CD4-positive, alpha-beta T cell (primary cell): ENCODE results near the gene SESN1. TPM values are rescaled to one million over a fixed set of nuclear protein-coding genes. Genes with fewer than 3 reads are reported as not detected.

Source experiments
- ATAC-seq: fragments of 200-7000 bp; cut with Tn5 transposase; one replicate; pipeline ENCODE4 v1.10.0; 2022; ENCODE audit warnings: mild to moderate bottlenecking; ENCODE audit not compliant: poor library complexity
- CTCF ChIA-PET: fragments of 350-600 bp; sonication (Branson Sonifier 250); formaldehyde crosslinking; loops from one replicate; lab custom pipeline; 2021; ENCODE audit warnings: antibody characterized with exemption, inconsistent platforms; lab: Charles Lee
- POLR2A ChIA-PET: fragments of 350-600 bp; sonication (Branson Sonifier 250); formaldehyde crosslinking; loops from one replicate; lab custom pipeline; 2021; ENCODE audit warnings: antibody characterized with exemption, inconsistent platforms; lab: Charles Lee
- DNase-seq, 14 experiments: peaks; one replicate each; pipeline ENCODE4 v3.0.0-alpha.2; 2013 to 2020; ENCODE audit warnings: mixed read lengths in 2 of 14
- H3K27ac ChIP-seq, 2 donors: one replicate each; pipeline versions ENCODE4 v1.5.1 to v1.7.0; 2013; ENCODE audit warnings: low read length in 2 of 2, low read depth in 1 of 2, mild to moderate bottlenecking in 1 of 2
- H3K27me3 ChIP-seq, 2 experiments: 1 replicate in 1 of 2; 2 replicates in 1 of 2; pipeline versions ENCODE4 v1.6.1 to v1.7.0; 2013; ENCODE audit warnings: low read length in 2 of 2, control low read depth in 1 of 2, mild to moderate bottlenecking in 1 of 2, moderate library complexity in 1 of 2; ENCODE audit not compliant: insufficient read depth in 2 of 2, control insufficient read depth in 1 of 2
- H3K36me3 ChIP-seq: one replicate; pipeline ENCODE4 v1.6.1; 2013; ENCODE audit warnings: low read length, control low read depth; ENCODE audit not compliant: insufficient read depth
- H3K4me1 ChIP-seq: one replicate; pipeline ENCODE4 v1.6.1; 2013; ENCODE audit warnings: low read length, control low read depth; ENCODE audit not compliant: insufficient read depth
- H3K4me3 ChIP-seq: one replicate; pipeline ENCODE4 v1.5.1; 2013; ENCODE audit warnings: mild to moderate bottlenecking, low read length, moderate library complexity
- H3K9me3 ChIP-seq, 2 experiments: 1 replicate in 1 of 2; 2 replicates in 1 of 2; pipeline versions ENCODE4 v1.6.1 to v1.7.0; 2013; ENCODE audit warnings: low read length in 2 of 2, mild to moderate bottlenecking in 2 of 2, control low read depth in 1 of 2, moderate library complexity in 1 of 2; ENCODE audit not compliant: control insufficient read depth in 1 of 2, insufficient read depth in 1 of 2
- H3K27ac Mint-ChIP-seq: one replicate; pipeline ENCODE4 v1.8.0; 2020; ENCODE audit warnings: mixed read lengths
- H3K27me3 Mint-ChIP-seq: one replicate; pipeline ENCODE4 v1.8.0; 2021; ENCODE audit warnings: mixed read lengths
- H3K36me3 Mint-ChIP-seq: one replicate; pipeline ENCODE4 v1.8.0; 2021; ENCODE audit warnings: low read depth, mixed read lengths
- H3K4me1 Mint-ChIP-seq: one replicate; pipeline ENCODE4 v1.8.0; 2021; ENCODE audit warnings: low read depth, mixed read lengths
- H3K4me3 Mint-ChIP-seq: one replicate; pipeline ENCODE4 v1.8.0; 2020; ENCODE audit warnings: mild to moderate bottlenecking, mixed read lengths
- H3K9me3 Mint-ChIP-seq: one replicate; pipeline ENCODE4 v1.8.0; 2020; ENCODE audit warnings: mixed read lengths
- intact Hi-C, 2 experiments: fragments of 100-400 bp; cut with DNase I in 1 of 2; cut with micrococcal nuclease in 1 of 2; formaldehyde crosslinking; loops; one replicate each; pipeline versions ENCODE4 v1.15.1 to v1.9.0; 2023 to 2025; cut with DNase I, micrococcal nuclease
- total RNA-seq, 174 experiments: library from RNA in 2 of 174; stranded (reverse) in 2 of 174; gene quantifications; one replicate each; pipeline ENCODE4 v1.2.3 and lab custom pipeline; 2021 to 2026
- TF ChIP-seq, protein P1 (sequence below): fragments of 200-600 bp; IDR thresholded peaks from one replicate; pipeline ENCODE4 v1.8.0; 2022; ENCODE audit warnings: antibody characterized with exemption, mild to moderate bottlenecking

SESN1 gene
- total RNA-seq, 2 experiments from 2014 or later: 95.9 to 98.3 TPM

DNA sequence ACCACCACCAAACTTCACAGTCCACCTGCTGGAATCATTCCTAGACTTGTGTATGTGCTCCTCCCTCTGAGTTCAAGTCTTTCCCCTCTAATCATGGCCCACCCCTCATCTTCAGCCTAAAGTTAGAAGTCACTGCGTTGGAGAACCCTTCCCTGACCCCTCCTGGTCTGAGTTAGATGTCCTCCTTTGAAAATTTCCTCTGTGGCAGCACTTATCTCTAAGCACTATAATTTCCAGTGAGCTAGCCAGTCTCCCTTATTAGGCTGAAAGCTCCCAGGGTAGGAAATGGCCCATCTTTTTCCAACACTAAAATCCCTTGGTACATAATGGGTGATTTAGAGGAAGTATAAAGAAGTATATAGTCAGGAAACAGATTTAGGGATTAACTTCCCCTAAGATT, 63.2 kb downstream of the SESN1 start:
- no peaks in the 10 kb centered on the region for H3K27me3 Mint-ChIP-seq
- CTCF ChIA-PET: no interaction called here
- Histone ChIP-seq H3K27ac (no peak overlapping the region), H3K27me3 (no peaks in the 10 kb centered on the region), H3K36me3 (no peaks in the 10 kb centered on the region), H3K4me1 (peaks cover 13% of the 10 kb centered on the region), H3K4me3 (no peak overlapping the region), H3K9me3 (no peaks in the 10 kb centered on the region)
- peaks cover 35% of the 10 kb centered on the region for H3K4me1 Mint-ChIP-seq
- no peak overlapping the region for H3K4me3 Mint-ChIP-seq
- no peaks in the 10 kb centered on the region for H3K9me3 Mint-ChIP-seq
- no peak for DNase-seq
- ATAC-seq: no peak
- intact Hi-C loops: no loop called here
- no peaks in the 10 kb centered on the region for H3K36me3 Mint-ChIP-seq
- no peak overlapping the region for H3K27ac Mint-ChIP-seq
- TF ChIP-seq, protein P1, sequence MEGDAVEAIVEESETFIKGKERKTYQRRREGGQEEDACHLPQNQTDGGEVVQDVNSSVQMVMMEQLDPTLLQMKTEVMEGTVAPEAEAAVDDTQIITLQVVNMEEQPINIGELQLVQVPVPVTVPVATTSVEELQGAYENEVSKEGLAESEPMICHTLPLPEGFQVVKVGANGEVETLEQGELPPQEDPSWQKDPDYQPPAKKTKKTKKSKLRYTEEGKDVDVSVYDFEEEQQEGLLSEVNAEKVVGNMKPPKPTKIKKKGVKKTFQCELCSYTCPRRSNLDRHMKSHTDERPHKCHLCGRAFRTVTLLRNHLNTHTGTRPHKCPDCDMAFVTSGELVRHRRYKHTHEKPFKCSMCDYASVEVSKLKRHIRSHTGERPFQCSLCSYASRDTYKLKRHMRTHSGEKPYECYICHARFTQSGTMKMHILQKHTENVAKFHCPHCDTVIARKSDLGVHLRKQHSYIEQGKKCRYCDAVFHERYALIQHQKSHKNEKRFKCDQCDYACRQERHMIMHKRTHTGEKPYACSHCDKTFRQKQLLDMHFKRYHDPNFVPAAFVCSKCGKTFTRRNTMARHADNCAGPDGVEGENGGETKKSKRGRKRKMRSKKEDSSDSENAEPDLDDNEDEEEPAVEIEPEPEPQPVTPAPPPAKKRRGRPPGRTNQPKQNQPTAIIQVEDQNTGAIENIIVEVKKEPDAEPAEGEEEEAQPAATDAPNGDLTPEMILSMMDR: no peak
- POLR2A ChIA-PET: no interaction called here

DNA sequence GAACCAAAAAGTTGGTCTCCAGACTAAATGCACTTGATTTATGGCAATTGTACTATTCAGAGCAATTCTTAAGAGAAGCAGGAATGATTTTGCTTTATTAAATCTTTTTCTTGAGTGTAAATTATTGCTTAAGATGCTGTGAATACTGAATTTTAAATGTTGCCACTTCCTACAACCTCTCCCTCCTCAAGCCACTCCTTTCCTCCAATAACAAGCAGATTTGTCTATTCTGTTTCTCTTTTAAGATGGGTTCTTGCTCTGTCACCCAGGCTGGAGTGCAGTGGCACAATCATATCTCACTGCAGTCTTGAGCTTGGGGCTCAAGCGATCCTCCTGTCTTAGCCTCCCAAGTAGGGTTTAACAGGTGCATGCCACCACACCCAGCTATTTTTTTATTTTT, 65.3 kb downstream of the SESN1 start:
- peaks cover 34% of the 10 kb centered on the region for H3K4me1 Mint-ChIP-seq
- H3K9me3 ChIP-seq: no peaks in the 10 kb centered on the region
- H3K27ac Mint-ChIP-seq: no peak overlapping the region
- ChIA-PET CTCF (no interaction called here), POLR2A (interaction anchor here (1.4 kb wide), 1 partner anchor 20 kb away, joined by 5 read pairs; no protein-coding TSS in a partner anchor)
- H3K27me3 ChIP-seq: no peaks in the 10 kb centered on the region
- H3K36me3 Mint-ChIP-seq: no peaks in the 10 kb centered on the region
- no peak overlapping the region for H3K4me3 ChIP-seq
- H3K9me3 Mint-ChIP-seq: no peaks in the 10 kb centered on the region
- no peak overlapping the region for H3K4me3 Mint-ChIP-seq
- no peaks in the 10 kb centered on the region for H3K27me3 Mint-ChIP-seq
- peaks cover 10% of the 10 kb centered on the region for H3K4me1 ChIP-seq
- no peak overlapping the region for H3K27ac ChIP-seq
- no peak for DNase-seq
- intact Hi-C loops: no loop called here
- TF ChIP-seq, protein P1: no peak
- H3K36me3 ChIP-seq: no peaks in the 10 kb centered on the region
- no peak for ATAC-seq

DNA sequence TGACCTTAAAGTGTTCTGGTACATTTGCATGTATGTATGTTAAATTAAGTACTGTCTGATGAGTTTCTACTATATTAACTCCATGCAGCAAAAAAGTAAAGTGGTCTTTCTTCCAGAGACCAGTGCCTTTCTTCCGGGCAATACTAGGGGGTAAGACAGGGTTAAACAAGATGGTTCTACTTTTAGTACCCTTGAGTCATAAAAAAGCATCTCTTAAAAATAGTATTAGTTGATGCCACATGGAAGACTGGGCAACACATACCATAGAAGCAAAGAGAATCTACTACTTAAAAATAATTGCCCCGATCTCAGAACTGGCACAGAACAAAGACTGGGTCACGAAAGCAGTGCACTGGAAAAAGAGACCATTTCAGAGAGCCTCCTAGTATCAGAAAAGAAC, 66.2 kb downstream of the SESN1 start:
- DNase-seq (no peak), ATAC-seq (no peak)
- Histone ChIP-seq H3K9me3 (no peaks in the 10 kb centered on the region), H3K27ac (no peak overlapping the region), H3K36me3 (no peaks in the 10 kb centered on the region), H3K4me3 (no peak overlapping the region), H3K4me1 (peaks cover 10% of the 10 kb centered on the region), H3K27me3 (no peaks in the 10 kb centered on the region)
- Mint-ChIP-seq H3K27ac (no peak overlapping the region), H3K9me3 (no peaks in the 10 kb centered on the region), H3K27me3 (no peaks in the 10 kb centered on the region), H3K36me3 (no peaks in the 10 kb centered on the region), H3K4me3 (no peak overlapping the region), H3K4me1 (peaks cover 33% of the 10 kb centered on the region)
- POLR2A ChIA-PET: interaction anchor here (1.2 kb wide), 1 partner anchor 22 kb away, joined by 3 read pairs; no protein-coding TSS in a partner anchor
- CTCF ChIA-PET: no interaction called here
- TF ChIP-seq, protein P1: no peak
- intact Hi-C loops: no loop called here
